Measurements from ENCODE around the gene C1QL4.
"Not testable (repeated sequence)": the region's sequence is repeated elsewhere in the genome, so short reads cannot be mapped to it uniquely, and the experiment has no call there.

Gene C1QL4

DNA sequence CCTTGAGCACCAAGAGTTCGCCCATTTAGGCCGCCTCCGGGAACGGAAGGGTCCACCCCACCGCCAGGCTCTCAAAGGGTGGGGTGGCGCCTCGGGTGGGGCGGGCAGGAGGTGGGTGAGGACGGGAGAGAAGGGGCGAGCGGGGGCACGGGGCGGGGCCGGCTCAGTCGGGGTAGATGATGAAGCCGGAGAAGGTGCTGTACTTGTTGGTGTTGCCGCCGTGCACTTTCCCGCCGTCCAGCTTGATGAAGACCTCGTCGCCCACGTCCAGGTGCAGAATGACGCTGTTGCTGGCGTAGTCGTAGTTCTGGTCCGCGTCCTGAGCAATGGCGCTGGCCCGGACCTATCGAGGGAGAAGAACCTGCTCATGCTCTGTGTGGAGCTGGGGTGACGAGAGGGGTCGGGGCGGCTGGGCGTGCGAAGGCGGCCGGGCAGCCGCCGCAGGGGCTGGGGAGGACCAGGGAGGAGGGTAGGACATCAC, 4.1 kb downstream of the C1QL4 start:
- DNase-seq: no peak

DNA sequence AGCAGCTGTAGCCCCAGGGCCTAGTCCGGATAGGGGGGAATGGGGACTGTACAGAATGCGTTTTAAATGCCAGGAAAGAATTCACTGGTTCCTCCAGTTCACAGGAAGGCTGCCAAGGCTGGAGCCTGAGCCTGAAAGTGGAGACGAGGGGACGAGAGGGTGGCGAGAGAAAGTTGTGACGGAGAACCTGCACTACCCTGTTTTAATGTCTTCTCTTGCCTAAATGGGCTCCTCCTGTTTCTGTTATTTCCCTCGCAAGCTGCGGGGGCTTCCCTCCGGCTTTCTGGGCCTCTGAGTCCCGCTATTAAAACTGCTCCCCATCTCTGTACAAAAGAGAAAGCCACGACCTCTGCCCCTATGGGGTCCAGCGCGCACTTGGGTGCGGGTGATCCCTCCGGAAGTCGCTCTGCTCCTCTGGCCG, 4.5 kb downstream of the C1QL4 start:
- no peak for DNase-seq

DNA sequence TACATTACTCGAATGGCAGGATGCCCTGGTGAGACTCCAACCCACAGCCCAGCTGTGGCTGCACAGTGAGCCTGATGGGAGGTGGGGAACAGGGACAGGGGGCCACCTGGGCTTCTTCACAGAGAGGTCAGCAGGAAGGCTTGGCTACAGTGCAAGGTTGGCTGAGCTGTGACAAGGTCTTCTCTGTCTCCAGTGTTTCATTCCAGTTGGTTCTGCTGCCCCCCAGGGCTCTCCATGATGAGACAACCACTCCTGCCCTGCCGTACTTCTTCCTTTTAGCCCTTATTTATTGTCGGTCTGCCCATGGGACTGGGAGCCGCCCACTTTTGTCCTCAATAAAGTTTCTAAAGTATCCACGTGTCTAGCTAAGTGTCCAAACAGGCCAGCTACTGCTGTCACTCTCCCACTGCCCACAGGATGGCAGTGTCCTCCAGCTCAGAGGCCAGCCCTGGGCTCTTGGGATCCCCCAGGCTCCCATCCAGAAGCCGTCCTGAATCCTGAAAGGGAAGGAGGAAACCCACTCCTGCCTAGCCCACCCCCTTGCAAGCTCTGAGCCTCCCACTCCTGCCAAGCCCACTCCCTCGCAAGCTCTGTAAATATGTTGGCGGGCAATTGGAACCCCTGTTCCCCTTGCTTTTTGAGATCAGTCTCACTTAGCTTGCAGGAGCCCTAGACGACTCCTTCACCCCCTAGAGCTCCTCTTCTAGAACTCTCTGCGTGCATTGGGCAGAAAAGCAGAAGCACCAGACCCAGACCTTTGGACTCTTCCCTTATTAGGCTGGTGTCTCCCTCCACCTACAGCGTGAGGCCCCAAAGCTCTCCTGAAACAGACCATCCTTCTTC, 5.4 kb downstream of the C1QL4 start:
- DNase-seq: no peak

DNA sequence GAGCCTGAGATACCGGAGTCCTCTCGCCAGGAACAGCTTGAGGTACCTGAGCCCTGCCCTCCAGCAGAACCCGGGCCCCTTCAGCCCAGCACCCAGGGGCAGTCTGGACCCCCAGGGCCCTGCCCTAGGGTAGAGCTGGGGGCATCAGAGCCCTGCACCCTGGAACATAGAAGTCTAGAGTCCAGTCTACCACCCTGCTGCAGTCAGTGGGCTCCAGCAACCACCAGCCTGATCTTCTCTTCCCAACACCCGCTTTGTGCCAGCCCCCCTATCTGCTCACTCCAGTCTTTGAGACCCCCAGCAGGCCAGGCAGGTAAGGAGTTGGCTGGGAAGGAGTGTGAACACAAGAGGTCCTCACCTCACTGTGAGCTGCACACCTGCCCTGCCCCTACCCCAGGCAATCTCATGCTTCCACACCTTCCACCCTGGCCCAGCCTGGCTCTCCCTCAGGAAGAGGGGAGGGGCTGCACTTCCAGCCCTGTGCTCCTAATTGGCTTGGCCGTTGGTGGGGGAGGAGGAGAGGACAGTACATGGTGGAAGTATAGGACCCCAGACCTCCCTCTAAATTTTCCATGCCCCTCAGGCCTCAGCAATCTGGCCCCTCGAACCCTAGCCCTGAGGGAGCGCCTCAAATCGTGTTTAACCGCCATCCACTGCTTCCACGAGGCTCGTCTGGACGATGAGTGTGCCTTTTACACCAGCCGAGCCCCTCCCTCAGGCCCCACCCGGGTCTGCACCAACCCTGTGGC, 6.2 kb downstream of the C1QL4 start:
- no peak for DNase-seq

DNA sequence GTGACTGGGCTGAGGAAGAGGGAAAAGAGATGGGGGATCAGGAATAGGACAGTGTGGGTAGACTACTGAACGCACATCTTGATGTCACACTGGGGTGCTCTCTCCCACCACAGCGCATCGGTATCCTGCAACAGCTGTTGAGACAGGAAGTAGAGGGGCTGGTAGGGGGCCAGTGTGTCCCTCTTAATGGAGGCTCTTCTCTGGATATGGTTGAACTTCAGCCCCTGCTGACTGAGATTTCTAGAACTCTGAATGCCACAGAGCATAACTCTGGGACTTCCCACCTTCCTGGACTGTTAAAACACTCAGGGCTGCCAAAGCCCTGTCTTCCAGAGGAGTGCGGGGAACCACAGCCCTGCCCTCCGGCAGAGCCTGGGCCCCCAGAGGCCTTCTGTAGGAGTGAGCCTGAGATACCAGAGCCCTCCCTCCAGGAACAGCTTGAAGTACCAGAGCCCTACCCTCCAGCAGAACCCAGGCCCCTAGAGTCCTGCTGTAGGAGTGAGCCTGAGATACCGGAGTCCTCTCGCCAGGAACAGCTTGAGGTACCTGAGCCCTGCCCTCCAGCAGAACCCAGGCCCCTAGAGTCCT, 6.9 kb downstream of the C1QL4 start:
- no peak for DNase-seq

DNA sequence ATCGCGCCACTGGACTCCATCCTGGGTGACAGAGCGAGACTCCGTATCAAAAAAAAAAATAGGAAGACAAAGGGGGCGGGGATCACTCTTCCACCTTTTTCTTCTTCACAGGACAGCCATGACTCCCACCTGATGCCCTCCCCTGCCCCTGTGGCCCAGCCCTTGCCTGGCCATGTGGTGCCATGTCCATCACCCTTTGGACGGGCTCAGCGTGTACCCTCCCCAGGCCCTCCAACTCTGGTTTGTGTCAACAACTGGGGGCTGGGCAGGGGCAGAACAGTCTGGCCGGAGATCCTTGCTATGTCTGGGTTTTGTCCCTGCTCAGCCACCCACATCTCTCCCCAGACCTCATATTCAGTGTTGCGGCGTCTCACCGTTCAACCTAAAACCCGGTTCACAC, 8.2 kb downstream of the C1QL4 start:
- no peak for DNase-seq

DNA sequence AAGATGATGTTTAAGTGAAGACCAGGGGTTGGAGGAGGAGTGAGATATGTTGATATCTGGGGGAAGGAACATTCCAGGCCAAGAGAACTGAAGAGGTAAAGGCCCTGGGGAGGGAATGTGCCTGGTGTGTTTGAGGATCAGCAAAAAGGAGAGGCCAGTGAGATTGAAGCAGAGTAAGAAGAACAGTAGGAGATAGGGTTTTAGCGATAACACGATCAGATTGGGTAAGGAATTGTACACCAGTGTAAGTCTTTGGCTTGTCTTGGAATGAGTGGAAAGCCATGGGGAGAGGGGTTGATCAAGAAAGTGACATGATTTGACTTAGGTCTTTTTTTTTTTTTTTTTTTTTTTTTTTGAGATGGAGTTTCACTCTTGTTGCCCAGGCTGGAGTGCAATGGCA, 9.1 kb downstream of the C1QL4 start:
- no peak for DNase-seq

DNA sequence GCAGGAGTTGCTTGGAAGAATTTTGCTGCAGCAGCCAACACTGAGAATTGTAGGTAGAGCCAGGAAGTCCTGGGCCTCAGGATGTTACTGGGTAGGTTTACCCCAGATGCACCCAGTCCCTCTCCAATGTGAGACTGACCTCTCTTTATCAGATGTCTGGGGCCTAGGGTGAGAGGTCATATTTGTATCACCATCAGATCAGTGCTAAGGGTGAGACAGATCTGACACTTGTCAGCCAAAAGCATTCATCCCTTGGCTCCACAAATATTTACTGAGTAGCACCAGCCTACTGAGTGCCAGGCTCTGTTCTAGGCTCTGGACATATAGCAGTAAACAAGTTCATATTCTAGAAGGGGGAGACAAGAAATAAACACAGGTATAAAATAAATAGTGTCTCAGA, 9.6 kb downstream of the C1QL4 start:
- DNase-seq: no peak

DNA sequence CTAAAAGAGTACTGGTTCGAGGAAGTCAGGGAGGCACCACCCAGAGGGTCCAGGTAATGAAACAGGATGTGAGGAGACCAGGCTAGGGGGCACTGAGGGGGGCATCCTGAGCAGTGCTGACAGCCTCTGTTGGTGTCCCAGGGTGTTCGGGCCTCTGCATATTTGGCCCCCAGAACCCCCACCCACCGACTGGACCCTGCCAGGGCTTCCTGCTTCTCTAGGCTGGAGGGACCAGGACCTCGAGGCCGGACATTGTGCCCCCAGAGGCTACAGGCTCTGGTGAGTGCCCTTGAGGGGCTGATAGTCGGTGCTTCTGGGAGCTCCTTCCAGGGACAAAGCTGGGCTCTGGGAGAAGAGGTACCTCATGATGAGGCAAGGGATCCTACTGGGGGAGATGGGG, 11.4 kb downstream of the C1QL4 start:
- no peak for DNase-seq

DNA sequence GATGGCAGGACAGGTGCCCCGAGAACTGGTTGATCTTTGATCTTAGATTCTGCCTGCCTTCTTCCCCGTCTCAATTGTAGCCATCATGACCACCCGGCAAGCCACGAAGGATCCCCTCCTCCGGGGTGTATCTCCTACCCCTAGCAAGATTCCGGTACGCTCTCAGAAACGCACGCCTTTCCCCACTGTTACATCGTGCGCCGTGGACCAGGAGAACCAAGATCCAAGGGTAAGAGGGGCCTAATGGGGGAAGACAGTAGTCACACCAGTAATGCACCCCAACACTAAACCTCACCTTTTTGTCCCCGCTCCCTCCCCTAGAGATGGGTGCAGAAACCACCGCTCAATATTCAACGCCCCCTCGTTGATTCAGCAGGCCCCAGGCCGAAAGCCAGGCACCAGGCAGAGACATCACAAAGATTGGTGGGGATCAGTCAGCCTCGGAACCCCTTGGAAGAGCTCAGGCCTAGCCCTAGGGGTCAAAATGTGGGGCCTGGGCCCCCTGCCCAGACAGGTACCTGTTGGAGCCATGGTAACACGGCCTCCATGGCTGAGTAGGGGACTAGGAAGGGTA, 13.4 kb downstream of the C1QL4 start:
- no peak for DNase-seq

DNA sequence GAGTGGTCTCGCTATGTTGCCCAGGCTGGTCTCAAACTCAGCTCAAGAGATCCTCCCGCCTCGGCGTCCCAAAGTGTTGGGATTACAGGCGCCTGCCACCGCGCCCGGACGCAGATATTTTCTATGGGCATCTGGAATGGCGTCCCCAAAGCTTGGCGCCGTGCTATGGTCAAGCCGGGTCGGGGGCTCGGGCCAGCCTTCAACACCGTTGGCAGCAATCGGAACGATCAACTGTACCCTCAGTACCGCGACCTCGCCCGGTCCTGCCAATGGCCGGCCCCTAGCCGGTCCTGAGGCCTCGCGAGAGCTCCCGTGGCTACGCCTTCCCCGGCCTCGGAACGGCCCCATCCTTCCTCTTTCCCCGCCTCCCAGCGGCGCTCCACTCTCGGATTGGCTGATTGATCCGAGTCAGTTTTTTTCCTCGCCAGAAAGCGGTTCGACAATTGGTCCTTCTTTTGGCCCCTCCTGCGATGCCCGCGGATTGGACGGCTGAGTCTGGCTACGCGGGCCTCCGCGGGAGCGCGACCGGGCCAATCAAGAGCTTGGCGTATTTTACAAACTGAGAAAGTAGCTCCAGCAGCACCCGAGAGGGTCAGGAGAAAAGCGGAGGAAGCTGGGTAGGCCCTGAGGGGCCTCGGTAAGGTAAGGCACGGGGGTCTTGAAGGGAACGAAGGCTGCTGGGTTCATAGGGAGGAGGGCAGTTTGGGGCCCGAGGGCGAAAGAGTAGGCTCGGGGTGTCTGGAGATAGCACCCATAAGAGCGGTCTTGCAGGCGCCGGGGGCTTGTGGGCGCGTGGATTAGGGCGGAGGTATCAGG, 14.1 kb downstream of the C1QL4 start, which contains the start of gene TROAP:
Gene TROAP, plus strand, starts transcription at position 548 of the 816 bp plus-strand sequence. CDS start 354 bp downstream, outside the sequence.
- peak; percentile 97 for DNase-seq

DNA sequence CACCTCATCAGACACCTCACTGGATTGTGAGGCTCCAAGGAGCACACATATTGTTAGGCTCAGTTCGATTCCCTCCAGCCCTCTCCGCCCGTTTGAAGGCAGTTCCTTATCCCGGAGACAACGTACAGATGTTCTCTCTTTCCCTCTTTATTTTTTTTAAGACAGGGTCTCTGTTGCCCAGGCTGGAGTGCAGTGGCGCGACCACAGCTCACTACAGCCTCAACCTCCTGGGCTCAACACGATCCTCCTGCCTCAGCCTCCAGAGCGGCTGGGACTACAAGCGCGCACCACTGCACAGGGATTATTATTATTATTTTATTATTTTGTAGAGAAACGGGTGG, 14.7 kb downstream of the C1QL4 start:
- no peak for DNase-seq

DNA sequence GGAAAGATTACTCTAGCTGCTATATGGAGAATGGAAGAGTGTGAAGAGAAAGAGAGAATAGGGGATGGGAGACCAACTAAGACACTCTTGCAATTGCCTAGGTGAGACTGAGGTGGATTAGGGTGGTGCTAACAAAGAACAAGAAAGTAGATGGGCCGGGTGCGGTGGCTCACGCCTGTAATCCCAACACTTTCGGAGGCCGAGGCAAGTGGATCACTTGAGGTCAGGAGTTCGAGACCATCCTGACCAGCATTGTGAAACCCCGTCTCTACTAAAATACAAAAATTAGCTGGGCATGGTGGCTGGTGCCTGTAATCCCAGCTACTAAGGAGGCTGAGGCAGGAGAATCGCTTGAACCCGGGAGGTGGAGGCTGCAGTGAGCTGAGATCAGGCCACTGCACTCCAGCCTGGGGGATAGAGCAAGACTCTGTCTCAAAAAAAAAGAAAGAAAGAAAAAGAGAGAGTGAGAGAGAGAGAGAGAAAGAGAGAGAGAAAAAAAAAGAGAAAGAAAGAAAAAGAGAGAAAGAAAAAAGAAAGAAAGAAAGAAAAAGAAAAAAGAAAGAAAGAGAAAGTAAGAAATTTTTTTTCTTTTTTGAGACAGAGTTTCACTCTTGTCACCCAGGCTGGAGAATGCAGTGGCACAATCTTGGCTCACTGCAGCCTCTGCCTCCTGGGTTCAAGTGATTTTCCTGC, 16.4 kb downstream of the C1QL4 start:
- not testable (repeated sequence) for DNase-seq

DNA sequence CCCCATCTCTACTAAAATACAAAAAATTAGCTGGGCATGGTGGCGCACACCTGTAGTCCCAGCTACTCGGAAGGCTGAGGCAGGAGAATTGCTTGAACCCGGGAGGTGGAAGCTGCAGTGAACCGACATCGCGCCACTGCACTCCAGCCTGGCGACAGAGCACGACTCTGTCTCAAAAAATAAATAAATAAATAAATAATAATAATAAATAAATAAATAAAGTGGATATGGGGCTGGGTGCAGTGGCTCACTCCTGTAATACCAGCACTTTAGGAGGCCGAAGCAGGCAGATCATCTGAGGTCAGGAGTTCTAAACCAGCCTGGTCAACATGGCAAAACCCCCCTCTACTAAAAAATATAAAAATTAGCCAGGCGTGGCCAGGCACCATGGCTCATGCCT, 19.9 kb downstream of the C1QL4 start:
- not testable (repeated sequence) for DNase-seq

DNA sequence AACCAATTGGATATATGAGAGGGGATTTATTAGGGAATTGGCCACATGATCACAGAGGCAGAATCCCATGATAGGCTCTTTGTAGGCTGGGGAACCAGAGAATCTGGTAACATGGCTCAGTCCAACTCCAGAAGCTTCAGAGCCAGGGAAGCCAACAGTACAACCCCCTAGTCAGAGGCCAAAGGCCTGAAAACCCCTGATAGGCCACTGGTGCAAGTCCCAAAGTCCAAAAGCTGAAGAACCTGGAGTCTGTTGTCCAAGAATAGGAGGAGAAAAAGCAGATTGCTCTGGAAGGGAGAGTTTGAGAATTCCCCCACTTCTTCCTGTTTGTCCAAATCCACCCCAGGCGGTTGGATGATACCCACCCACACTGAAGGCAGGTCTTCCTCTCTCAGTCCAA, 22.2 kb downstream of the C1QL4 start:
- no peak for DNase-seq

DNA sequence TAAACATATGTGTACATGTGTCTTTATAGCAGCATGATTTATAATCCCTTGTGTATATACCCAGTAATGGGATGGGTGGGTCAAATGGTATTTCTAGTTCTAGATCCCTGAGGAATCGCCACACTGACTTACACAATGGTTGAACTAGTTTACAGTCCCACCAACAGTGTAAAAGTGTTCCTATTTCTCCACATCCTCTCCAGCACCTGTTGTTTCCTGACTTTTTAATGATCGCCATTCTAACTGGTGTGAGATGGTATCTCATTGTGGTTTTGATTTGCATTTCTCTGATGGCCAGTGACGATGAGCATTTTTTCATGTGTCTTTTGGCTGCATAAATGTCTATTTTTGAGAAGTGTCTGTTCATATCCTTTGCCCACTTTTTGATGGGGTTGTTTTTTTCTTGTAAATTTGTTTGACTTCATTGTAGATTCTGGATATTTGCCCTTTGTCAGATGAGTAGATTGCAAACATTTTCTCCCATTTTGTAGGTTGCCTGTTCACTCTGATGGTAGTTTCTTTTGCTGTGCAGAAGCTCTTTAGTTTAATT, 26.5 kb downstream of the C1QL4 start:
- not testable (repeated sequence) for DNase-seq

DNA sequence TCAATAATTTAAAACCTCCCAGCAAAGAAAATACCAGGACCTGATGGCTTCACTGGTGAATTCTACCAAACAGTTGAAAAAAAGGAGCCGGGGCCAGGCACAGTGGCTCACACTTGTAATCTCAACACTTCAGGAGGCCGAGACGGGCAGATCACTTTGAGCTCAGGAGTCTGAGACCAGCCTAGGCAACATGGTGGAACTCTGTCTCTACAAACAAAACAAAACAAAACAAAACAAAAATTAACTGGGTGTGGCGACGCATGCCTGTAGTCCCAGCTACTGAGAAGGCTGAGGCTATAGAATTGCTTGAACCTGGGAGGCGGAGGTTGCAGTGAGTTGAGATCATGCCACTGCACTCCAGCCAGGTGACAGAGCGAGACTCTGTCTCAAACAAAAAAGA, 27.6 kb downstream of the C1QL4 start:
- no peak for DNase-seq

DNA sequence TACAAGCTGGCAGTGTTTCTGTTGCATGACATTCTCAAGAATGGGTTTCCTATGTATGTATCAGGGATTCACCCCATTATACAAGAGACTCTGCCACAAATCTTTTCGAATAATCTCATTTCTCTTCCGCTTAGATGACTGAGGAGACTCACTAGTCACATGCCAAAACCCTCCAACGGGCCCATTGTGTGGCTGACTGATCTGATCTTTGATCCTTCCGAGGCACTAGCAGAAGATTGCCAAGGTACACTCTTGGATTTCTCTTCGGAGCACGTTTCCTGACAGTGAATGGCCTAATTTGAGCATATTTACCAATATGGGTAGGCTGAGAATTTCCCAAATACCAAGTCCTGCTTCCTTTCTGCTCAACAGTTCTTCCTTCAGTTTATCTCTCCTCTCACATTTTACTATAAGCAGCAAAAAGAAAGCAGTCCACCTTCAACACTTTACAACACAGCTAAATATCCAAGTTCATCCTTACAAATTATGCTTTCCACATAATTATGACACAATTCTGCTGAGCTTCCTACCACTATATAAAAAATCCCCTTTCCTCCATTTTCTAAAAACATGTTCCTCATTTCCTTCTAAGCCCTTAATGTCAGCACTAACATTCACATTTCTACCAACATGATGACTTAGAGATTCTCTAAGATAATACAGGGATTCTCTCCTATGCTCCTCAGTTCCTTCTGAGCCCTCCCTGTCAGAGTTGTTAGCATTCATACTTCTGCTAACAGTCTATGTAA, 31.1 kb downstream of the C1QL4 start:
- DNase-seq: no peak

DNA sequence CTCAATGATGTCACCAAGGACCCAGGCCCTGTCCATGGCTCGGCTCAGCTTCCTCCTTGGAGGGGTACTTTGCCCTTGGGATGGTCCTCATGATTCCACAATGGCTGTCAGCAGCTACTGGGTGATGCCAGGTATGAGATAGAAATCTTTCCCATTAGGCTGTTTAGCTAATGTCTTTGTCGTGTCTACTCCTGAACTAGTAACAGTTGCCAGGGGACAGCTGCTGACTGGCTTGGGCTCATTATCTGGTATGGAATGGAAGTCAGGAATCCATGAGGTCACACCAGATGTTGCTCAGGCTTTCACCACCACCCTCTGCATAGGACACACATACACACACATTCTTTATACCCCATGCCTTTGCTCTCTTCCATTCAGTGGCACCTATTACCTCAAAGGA, 32.8 kb downstream of the C1QL4 start:
- DNase-seq: no peak

DNA sequence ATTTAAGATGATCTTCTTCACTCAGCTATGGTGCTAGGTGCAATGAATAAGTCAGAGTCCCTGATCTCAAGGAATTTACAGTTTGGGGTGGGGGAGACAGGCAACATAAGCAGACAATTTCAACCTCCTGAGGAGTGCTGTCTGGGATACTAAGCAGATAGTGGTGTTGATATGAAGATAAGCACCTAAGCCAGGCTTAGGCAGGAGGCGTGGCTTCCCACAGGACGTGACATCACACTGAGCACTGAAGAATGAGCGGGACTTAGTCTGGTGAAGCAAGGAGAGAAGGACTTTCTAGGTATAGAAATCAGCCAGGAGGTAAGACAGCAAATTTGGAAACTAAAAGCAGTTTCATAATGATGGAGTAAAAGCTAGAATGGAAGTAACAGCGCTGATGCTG, 35.2 kb downstream of the C1QL4 start:
- DNase-seq: no peak

DNA sequence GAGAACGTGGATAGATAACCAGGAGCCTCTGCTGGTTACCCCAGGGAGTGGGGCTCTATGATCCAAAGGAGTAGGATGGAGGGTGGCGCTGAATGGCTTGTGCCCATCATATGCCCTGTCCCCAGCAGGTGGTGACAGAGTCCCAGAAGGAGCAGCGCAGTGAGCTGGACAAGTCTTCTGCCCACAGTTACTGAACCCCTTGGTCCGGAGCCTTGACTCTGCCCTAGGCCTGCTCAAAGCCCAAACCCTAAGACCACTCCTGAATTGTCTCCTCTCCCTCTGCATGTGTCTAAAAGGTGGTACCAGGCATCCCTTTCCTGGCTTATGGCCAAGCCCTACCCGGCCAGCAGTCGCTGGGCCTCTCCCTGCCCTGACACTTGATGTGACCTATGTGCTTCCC, 38.8 kb downstream of the C1QL4 start:
- DNase-seq: no peak

Measured in DMS79 (cell line).